Fibroblast of pulmonary artery (primary cell): Measurements from ENCODE around the gene GDF9.
A peak's percentile ranks its signal among the peaks of the same experiment; 100 is the strongest.

Source experiments
- DNase-seq: peaks from one replicate; pipeline ENCODE4 v3.0.0-alpha.2; 2010; ENCODE audit warnings: low read depth
- H3K4me3 ChIP-seq: replicated peaks from 2 replicates; pipeline ENCODE4 v1.5.1; 2011; ENCODE audit warnings: low read depth, mild to moderate bottlenecking, control low read depth, low read length, moderate library complexity
- CTCF ChIP-seq: IDR thresholded peaks from 2 replicates; pipeline ENCODE4 v1.5.1; 2011; ENCODE audit warnings: mild to moderate bottlenecking, control low read depth, low read length, inconsistent platforms; ENCODE audit errors: missing control alignments

Gene GDF9

GRCh38 chr5:132839426-132840301, 26.6 kb downstream of the GDF9 start:
- no peak overlapping the region for H3K4me3 ChIP-seq
- no peak for TF ChIP-seq CTCF
- DNase-seq: peak; percentile 86

GRCh38 chr5:132838516-132839282, 27.6 kb downstream of the GDF9 start:
- DNase-seq: no peak
- H3K4me3 ChIP-seq: no peak overlapping the region
- TF ChIP-seq CTCF: no peak

GRCh38 chr5:132837868-132838267, 28.4 kb downstream of the GDF9 start:
- TF ChIP-seq CTCF: no peak
- H3K4me3 ChIP-seq: no peak overlapping the region
- DNase-seq: no peak

- no peak overlapping the region for H3K4me3 ChIP-seq
- DNase-seq: no peak
- TF ChIP-seq CTCF: no peak
Observed at GRCh38 chr5:132836852-132837251, 29.4 kb downstream of the GDF9 start.

GRCh38 chr5:132834057-132834456, 32.2 kb downstream of the GDF9 start:
- no peak for TF ChIP-seq CTCF
- no peak for DNase-seq
- no peak overlapping the region for H3K4me3 ChIP-seq

- no peak overlapping the region for H3K4me3 ChIP-seq
- TF ChIP-seq CTCF: no peak
- DNase-seq: no peak
Observed at GRCh38 chr5:132832612-132833011, 33.7 kb downstream of the GDF9 start.
